Measurements from ENCODE around the gene SPON1.
"Not testable (repeated sequence)": the region's sequence is repeated elsewhere in the genome, so short reads cannot be mapped to it uniquely, and the experiment has no call there.

The SPON1 gene

DNA sequence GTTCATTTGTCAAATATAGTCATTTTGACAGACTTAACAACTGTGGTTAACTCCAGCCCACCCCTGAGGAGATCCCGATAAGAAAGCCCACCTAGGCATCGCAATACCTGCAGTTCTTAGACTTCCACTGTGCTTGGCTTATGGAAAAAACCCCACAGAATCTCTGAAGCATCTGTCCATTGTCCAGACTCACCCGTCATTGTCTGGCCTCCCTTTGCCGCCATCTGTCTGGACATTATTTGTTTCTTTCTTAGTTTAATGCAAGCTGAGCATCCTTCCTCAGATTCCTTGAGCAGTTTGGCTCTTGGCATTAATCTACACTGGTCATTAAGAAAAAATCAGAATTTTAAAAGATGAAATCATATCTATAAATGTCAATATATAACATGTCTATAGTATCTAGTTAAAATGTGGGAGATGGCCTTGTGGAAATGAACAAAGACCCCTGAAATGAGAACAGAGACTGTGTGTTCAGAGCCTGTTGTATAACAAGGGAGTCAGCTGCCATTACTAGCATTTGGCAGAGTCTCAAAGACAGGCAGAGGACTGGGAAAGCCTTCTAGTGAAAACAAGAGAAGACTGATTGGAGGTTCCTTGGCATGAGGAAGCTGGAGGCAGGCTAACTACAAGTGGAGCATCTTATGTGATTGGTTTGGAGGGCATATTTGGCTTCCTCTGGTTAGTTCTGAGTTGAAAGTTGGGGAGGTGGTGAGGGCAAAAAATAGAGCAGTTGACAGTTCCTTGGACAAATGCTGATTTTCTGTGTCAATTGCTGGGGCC is 80.4 kb downstream of the SPON1 start:
- DNase-seq = no peak

DNA sequence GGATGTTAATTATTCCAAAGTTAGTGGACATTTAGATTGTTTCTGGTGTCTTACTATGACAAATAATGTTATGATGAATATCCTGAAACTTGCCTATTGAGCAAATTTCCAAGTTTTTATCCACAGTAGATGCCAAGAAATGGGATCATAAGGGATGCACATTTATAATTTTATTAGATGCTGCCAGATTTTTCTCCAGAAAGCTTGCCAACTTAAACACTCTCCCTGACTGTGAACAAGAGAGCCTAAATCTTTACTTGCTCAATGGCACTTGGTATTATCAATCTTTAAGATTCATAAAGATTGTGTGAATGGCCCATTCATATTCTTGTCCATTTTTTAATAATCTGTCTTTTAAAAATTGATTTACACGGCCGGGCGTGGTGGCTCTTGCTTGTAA is 82.4 kb downstream of the SPON1 start:
- DNase-seq = no peak

DNA sequence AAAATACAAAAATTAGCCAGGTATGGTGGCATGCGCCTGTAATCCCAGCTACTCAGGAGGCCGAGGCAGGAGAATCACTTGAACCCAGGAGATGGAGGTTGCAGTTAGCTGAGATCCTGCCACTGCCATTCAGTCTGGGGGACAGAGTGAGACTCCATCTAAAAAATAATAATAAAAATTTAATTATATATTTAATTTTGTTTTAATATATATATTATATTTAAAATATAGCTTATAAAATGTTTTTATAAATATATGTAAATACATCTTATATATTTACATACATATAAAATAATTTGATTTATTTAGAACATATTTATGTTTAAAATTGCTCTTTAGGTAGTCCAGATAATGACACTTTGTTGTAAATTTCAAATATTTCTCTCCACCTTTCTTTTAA is 82.9 kb downstream of the SPON1 start:
- no peak for DNase-seq

- DNase-seq = no peak
Measured at GRCh38 chr11:14052198-14052597, 89.7 kb downstream of the SPON1 start.

GRCh38 chr11:14054116-14055107 is 91.9 kb downstream of the SPON1 start:
- no peak for DNase-seq

- no peak for DNase-seq
Measured at GRCh38 chr11:14055936-14056335, 93.4 kb downstream of the SPON1 start.

DNA sequence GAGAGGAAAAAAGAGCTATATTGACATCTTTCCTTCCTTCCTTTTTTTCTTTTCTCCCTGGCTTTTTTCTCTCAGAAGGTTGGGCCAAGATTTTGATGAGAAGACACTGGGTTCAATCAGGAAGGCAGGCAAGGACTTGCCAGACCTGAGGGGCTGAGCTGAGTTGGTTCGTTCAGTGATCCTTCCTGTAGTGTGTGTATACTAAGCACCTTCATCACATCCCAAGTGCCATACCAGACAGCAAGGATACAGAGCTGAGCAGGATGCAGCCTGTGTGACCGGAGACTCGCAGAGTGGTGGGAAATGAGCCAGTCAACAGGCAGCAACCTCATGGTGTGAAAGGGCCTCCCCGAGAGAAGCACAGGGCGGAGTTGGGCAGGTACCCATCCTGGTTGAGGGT is 95.5 kb downstream of the SPON1 start:
- no peak for DNase-seq

- DNase-seq = no peak
Measured at GRCh38 chr11:14059491-14059890, 97.0 kb downstream of the SPON1 start.

DNA sequence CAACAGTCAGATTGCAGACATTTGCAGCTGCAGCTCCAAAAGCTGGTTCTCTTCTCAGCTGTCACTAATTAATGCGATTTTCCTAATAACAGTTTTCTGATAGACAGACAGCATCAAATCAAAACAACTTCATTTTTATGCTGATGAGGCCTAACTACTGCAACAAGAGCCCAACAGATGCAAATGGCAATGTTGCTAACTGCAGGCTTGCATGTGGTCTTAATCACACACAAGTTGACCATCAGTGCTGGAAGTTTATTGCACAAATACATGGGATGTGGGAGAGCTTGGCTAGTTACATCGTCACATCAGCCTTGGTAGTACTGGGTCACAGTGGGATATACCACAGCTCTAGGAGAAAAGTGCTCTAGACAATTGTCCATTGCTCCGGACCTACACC is 99.2 kb downstream of the SPON1 start:
- DNase-seq = no peak

DNA sequence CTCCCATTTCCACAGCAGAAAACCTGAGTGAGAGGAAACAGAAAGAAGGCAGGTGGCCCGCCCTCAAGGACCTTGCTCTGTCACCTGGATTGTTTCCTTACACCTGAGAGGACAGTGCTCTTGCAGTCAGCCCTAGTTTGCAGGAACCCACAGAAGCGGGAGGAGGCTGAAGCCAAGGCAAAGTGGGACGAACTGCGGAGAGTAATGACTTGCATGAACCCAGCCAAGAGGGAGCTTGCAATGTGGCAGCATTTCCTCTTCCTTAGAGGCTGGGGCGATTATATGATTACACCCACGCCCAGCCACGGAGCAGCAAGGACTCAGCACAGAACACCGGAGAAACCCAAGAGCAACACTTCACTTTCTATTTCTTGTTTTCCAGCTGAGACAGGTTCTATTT is 102.6 kb downstream of the SPON1 start:
- no peak for DNase-seq

DNA sequence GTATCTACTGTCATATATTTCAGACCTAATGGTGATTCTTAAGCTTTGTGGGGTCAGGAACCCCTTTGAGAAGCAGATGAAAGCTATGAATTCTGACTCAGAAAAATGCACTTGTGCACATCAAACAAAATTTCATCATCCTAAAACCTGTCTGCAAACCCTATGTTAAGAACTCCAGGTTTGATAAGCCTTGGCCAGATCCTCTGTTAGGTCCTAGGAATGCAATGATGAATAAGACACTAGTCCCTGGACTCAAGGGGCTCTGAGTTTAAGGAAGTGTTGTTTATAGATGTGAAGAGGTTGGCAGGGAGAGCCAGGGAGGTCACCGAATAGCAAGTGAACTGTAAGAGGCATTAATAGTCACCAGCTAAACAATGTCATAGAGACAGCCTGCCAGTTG is 103.2 kb downstream of the SPON1 start:
- DNase-seq = no peak

- DNase-seq = no peak
Measured at GRCh38 chr11:14067686-14068085, 105.2 kb downstream of the SPON1 start.

GRCh38 chr11:14070896-14071295 is 108.4 kb downstream of the SPON1 start:
- no peak for DNase-seq

GRCh38 chr11:14073849-14074476 is 111.4 kb downstream of the SPON1 start:
- no peak for DNase-seq

DNA sequence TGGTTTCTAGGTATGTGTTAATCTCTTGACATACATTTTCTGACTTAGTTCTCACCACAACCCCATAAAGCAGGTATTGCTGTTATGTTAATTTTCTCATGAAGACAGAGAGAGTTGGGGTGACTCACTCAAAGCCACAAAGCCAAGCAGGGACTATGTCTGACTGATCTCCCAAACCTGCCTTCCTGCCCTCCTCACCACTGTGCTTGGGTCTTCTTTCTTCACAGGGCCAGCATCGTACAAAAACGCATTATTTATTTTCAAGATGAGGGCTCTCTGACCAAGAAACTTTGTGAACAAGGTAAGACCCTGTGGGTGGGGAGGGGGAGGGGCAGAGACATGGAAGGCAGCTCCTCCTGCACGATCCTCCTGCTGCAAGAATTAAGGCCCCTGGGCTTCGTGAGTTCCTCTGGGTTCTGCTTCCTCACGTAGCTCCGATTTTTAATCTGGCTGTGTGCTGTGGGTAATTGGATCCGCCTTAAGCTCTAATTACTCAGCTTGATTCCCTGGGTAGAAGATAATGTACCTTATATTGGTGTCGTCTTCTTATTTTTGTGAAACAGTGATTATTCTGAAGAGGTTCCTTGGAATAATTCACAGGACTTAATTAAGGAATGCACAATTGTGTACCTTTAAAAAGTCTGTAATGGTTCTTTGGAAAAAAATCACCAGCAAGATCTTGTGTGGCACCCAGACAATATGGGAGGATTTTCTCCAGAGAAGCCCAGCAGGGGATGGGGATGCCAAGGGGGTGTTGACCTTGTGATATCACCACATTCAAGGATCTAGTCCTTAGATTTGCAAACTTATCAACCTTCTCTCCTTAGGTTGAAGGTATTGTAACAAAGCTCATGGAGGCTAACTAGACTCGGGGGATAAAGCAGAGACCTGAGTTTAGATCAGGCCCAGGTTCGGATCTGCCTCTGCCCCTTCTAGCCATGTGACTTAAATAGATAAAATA is 112.9 kb downstream of the SPON1 start:
- DNase-seq = no peak

DNA sequence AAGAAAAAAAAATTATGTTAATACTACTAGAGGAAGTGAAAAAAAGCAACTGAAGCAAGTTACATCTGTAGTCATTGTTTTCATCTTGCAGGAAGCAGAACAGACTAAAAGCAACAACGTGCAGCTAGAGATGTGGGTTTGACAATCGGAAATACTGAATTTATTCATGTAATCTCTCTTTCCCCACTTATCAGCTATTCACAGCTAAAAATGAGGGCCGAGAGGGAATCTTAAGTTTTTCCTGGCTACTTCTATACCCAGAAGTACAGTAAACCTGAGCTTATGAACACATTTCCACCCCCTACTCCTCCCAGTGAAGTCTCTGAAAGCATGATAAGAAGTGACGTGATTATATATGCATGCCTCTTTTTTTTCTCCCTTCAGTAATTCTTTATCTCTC is 116.5 kb downstream of the SPON1 start:
- no peak for DNase-seq

- DNase-seq = no peak
Measured at GRCh38 chr11:14079797-14080196, 117.3 kb downstream of the SPON1 start.

DNA sequence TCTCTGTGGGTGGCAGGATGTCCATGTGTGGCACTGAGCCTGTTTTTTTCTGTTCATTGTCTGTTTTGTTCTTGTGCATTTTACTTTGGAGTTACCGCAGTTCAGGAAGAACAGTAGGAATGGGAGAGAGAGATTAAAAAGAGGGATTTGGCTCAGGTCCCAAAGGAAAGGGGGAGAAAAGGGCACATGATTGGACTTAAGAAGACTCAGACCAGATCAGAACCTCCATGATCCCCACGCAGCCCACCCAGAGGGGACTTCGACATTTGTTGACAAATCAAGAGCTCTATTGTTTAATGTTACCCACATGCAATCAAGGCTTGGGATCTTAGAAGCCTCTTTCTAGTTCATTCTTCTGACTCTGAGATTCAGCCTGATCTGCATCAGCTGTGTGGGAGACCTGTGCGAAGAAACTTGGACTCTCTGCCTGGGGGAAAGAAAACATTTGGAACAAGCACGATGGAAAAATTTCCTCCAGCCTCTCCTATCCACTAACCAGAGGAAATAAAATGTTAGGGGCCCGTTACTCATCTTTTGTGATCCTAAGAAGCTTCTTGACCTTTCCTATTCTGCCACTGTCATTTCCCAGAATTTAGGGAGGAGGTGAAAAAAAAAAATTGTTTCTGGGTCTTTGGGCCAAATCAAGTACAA is 119.2 kb downstream of the SPON1 start:
- no peak for DNase-seq

DNA sequence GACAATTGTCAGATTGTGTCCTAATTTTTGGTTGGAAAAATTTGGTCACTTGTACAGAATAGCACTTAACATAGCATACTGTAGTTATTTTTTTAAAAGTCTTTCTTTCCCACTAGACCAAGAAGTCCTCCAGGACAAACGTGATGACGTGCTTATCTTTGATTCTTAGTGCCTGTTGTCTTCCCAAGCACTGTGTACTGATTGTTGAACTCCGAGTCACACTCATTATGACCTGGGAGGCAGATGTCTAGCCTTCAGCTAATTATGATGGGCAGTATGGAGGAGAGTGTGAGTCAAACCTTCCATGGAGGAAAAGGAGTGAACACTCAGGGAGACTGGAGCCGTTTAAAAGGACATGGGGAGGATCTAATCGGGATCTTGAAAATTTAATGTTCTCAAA is 119.8 kb downstream of the SPON1 start:
- DNase-seq = no peak

GRCh38 chr11:14088861-14089260 is 126.3 kb downstream of the SPON1 start:
- not testable (repeated sequence) for DNase-seq

DNA sequence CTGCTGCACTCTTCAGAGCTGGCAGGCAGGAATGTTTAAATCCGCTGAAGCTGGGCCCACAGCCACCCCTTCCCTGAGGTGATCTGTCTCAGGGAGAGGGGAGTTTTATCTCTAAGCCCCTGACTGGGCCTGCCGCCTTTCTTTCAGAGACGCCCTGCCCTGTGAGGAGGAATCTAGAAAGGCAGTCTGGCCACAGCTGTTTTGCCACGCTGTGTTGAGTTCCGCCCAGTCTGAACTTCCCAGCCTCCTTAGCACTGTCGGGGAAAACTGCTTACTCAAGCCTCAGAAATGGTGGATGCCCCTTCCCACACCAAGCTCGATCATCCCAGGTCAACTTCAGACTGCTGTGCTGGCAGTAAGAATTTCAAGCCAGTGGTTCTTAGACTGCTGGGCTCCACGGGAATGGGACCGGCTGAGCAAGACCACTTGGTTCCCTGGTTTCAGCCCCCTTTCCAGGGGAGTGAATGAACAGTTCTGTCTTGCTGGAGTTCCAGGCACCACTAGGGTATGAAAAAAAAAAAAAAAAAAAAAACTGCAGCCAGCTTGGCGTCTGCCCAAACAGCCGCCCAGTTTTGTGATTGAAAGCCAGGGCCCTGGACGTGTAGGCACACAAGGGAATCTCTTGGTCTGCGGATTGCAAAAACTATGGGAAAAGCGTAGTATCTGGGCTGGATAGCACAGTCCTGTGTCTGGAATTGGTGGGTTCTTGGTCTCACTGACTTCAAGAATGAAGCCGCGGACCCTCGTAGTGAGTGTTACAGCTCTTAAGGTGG is 127.4 kb downstream of the SPON1 start:
- no peak for DNase-seq

Data from Kasumi-1 (cell line).